Measurements from ENCODE around the gene LEMD1.

DNA sequence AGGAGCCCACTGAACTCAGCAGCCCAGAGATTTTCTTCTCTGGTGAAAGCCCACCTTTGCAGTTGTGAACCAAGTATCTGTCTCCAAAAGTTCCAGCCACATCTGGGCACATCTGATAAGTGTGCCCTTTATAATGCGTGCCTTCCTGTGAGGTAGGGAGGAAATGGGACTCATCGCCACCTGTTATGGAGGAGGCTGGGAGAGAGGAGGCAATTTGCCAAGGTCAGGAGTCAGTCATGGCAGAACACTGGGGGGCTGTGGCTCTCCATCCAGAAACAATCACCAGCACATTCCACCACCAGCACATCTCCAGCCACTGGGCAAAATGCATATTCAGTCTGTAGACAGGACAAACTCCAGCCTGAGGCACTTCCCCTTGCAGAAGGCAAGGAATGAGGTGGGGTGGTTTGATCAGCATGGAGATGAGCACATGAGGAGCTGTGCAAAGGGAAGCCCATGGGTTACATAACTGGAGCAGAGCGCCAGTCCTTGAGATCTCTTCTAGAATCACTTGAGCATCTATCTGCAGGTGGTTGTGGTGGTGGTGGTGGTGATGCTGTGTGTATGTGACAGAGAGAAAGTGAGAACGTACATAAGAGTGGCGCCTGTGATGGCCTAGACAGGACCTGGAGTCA lies 15.0 kb upstream of the LEMD1 start:
- TF ChIP-seq CTCF (IDR thresholded peaks at IDR 0.05) = no peak
- no peak for TF ChIP-seq EP300 (IDR thresholded peaks at IDR 0.05)
- TF ChIP-seq POLR2A (IDR thresholded peaks at IDR 0.05) = no peak

All from suprapubic skin (tissue), 3 donors.